Measurements from ENCODE around the gene HMGCR. TPM values are rescaled to one million over a fixed set of nuclear protein-coding genes. Genes with fewer than 3 reads are reported as not detected.

HMGCR gene
- total RNA-seq, 4 donors from 2014 or later, result 44.9 to 205 (median 99.5) TPM

- Histone ChIP-seq H3K4me3 (no peak overlapping the region), H3K4me1 (peaks cover 0 to 39% (median 10%) of the 10 kb centered on the region in 4 donors), H3K9me3 (no peaks in the 10 kb centered on the region), H3K36me3 (peaks cover 0 to 21% (median 9%) of the 10 kb centered on the region in 4 donors), H3K27me3 (no peaks in the 10 kb centered on the region), H3K27ac (no peak overlapping the region)
- no peak for TF ChIP-seq CTCF (IDR thresholded peaks at IDR 0.05)
- no peak for TF ChIP-seq EP300 (IDR thresholded peaks at IDR 0.05; ENCODE audit: low read depth)
- no peak for TF ChIP-seq POLR2AphosphoS5 (IDR thresholded peaks at IDR 0.05)
- no peak for TF ChIP-seq POLR2A (IDR thresholded peaks at IDR 0.05)
- no peak for DNase-seq
- in situ Hi-C loops (cut with MboI; ENCODE audit: low pct_ligation_motif_present in 1 of 4, low pct_unique_long_range_greater_than_20kb in 1 of 4, low sequenced_read_pairs in 3 of 4) (loop anchor here in 2 of 4 donors (10.0 to 25.0 kb wide), 2 partner anchors 104 to 106 kb away; partner anchors contain the start of gene ANKRD31 (in 2 of the 2)), intact Hi-C loops (cut with DNase I; ENCODE audit: low total_unique reads) (loop anchor here (10.0 kb wide), 1 partner anchor 1694 kb away; the partner anchor contains the start of gene AGGF1)
- 66 to 71% methylated on average over 3 of the region's 3 CpGs for WGBS, 2 donors (ENCODE audit: low coverage in 1 of 2)
Observed at GRCh38 chr5:75340714-75341478, 3.9 kb downstream of the HMGCR start.

GRCh38 chr5:75341934-75342333 is 4.9 kb downstream of the HMGCR start:
- Histone ChIP-seq H3K27ac (no peak overlapping the region), H3K27me3 (no peaks in the 10 kb centered on the region), H3K4me1 (peaks cover 0 to 34% (median 9%) of the 10 kb centered on the region in 4 donors), H3K9me3 (no peaks in the 10 kb centered on the region), H3K4me3 (no peak overlapping the region), H3K36me3 (peaks cover 0 to 32% (median 14%) of the 10 kb centered on the region in 4 donors)
- DNase-seq, result no peak
- intact Hi-C loops (cut with DNase I; ENCODE audit: low total_unique reads) (loop anchor here (10.0 kb wide), 1 partner anchor 1693 kb away; the partner anchor contains the start of gene AGGF1), in situ Hi-C loops (cut with MboI; ENCODE audit: low pct_ligation_motif_present in 1 of 4, low pct_unique_long_range_greater_than_20kb in 1 of 4, low sequenced_read_pairs in 3 of 4) (loop anchor here in 2 of 4 donors (10.0 to 25.0 kb wide), 2 partner anchors 105 to 107 kb away; partner anchors contain the start of gene ANKRD31 (in 2 of the 2))
- TF ChIP-seq CTCF (IDR thresholded peaks at IDR 0.05) (no peak), EP300 (IDR thresholded peaks at IDR 0.05; ENCODE audit: low read depth) (no peak), POLR2AphosphoS5 (IDR thresholded peaks at IDR 0.05) (no peak), POLR2A (IDR thresholded peaks at IDR 0.05) (no peak)
- WGBS, 2 donors (ENCODE audit: low coverage in 1 of 2), result 91 to 100% methylated on average over 1 of the region's 1 CpG

GRCh38 chr5:75342836-75343235 is 5.8 kb downstream of the HMGCR start:
- no peaks in the 10 kb centered on the region for H3K27me3 ChIP-seq
- H3K4me3 ChIP-seq, result no peak overlapping the region
- TF ChIP-seq EP300 (IDR thresholded peaks at IDR 0.05; ENCODE audit: low read depth) (no peak), POLR2A (IDR thresholded peaks at IDR 0.05) (no peak), POLR2AphosphoS5 (IDR thresholded peaks at IDR 0.05) (no peak), CTCF (IDR thresholded peaks at IDR 0.05) (no peak)
- H3K9me3 ChIP-seq, result no peaks in the 10 kb centered on the region
- WGBS, 2 donors (ENCODE audit: low coverage in 1 of 2), result 93 to 100% methylated on average over 1 to 4 of the region's 4 CpGs
- in situ Hi-C loops (cut with MboI; ENCODE audit: low pct_ligation_motif_present in 1 of 4, low pct_unique_long_range_greater_than_20kb in 1 of 4, low sequenced_read_pairs in 3 of 4), result loop anchor here in 2 of 4 donors (10.0 to 25.0 kb wide), 2 partner anchors 106 to 108 kb away; partner anchors contain the start of gene ANKRD31 (in 2 of the 2)
- H3K36me3 ChIP-seq, result peaks cover 0 to 41% (median 17%) of the 10 kb centered on the region in 4 donors
- intact Hi-C loops (cut with DNase I; ENCODE audit: low total_unique reads), result loop anchor here (10.0 kb wide), 1 partner anchor 1692 kb away; the partner anchor contains the start of gene AGGF1
- no peak overlapping the region for H3K27ac ChIP-seq
- peaks cover 0 to 34% (median 9%) of the 10 kb centered on the region in 4 donors for H3K4me1 ChIP-seq
- no peak for DNase-seq

- no peaks in the 10 kb centered on the region for H3K9me3 ChIP-seq
- peaks cover 0 to 89% (median 43%) of the 10 kb centered on the region in 4 donors for H3K36me3 ChIP-seq
- intact Hi-C loops (cut with DNase I; ENCODE audit: low total_unique reads), result loop anchor here (10.0 kb wide), 1 partner anchor 1687 kb away; the partner anchor contains the start of gene AGGF1
- no peak for TF ChIP-seq EP300 (IDR thresholded peaks at IDR 0.05; ENCODE audit: low read depth)
- TF ChIP-seq POLR2AphosphoS5 (IDR thresholded peaks at IDR 0.05), result no peak
- TF ChIP-seq POLR2A (IDR thresholded peaks at IDR 0.05), result no peak
- no peak for TF ChIP-seq CTCF (IDR thresholded peaks at IDR 0.05)
- no peak for DNase-seq
- H3K4me3 ChIP-seq, result no peak overlapping the region
- 86 to 95% methylated on average over 3 of the region's 3 CpGs for WGBS, 2 donors (ENCODE audit: low coverage in 1 of 2)
- in situ Hi-C loops (cut with MboI; ENCODE audit: low pct_ligation_motif_present in 1 of 4, low pct_unique_long_range_greater_than_20kb in 1 of 4, low sequenced_read_pairs in 3 of 4), result loop anchor here in 2 of 4 donors (10.0 to 25.0 kb wide), 2 partner anchors 111 to 113 kb away; partner anchors contain the start of gene ANKRD31 (in 2 of the 2)
- H3K27me3 ChIP-seq, result no peaks in the 10 kb centered on the region
- no peaks in the 10 kb centered on the region for H3K4me1 ChIP-seq
- no peak overlapping the region for H3K27ac ChIP-seq
Observed at GRCh38 chr5:75348241-75348640, 11.2 kb downstream of the HMGCR start.
